ENCODE data around the gene MFRP. TPM values are rescaled to one million over a fixed set of nuclear protein-coding genes. Genes with fewer than 3 reads are reported as not detected.
"Not testable (repeated sequence)": the region's sequence is repeated elsewhere in the genome, so short reads cannot be mapped to it uniquely, and the experiment has no call there.

MFRP gene
- total RNA-seq, result not detected

GRCh38 chr11:119346605-119347004, at the start of gene MFRP:
Gene MFRP, minus strand, starts transcription at chr11:119346705. Its CDS starts 192 bp downstream, at chr11:119346513.
- no peak for DNase-seq (ENCODE audit: low spot score)

- DNase-seq (ENCODE audit: low spot score), result no peak
These were observed 44.8 kb upstream of the MFRP start for GRCh38 chr11:119391275-119391674.

GRCh38 chr11:119389611-119390254, 43.2 kb upstream of the MFRP start:
- DNase-seq (ENCODE audit: low spot score), result no peak

GRCh38 chr11:119388103-119388502, 41.6 kb upstream of the MFRP start:
- DNase-seq (ENCODE audit: low spot score), result no peak

- DNase-seq (ENCODE audit: low spot score), result no peak
These were observed 37.8 kb upstream of the MFRP start for GRCh38 chr11:119384332-119384731.

GRCh38 chr11:119382513-119382912, 36.0 kb upstream of the MFRP start:
- not testable (repeated sequence) for DNase-seq (ENCODE audit: low spot score)

GRCh38 chr11:119382101-119382500, 35.6 kb upstream of the MFRP start:
- no peak for DNase-seq (ENCODE audit: low spot score)

- DNase-seq (ENCODE audit: low spot score), result peak; percentile 97
These were observed 34.9 kb upstream of the MFRP start, which contains the start of gene USP2 for GRCh38 chr11:119381181-119381988. Gene USP2, minus strand, starts transcription at chr11:119381690. Its CDS starts 8,210 bp downstream, at chr11:119373480.

- no peak for DNase-seq (ENCODE audit: low spot score)
These were observed 34.3 kb upstream of the MFRP start for GRCh38 chr11:119380827-119381180.

GRCh38 chr11:119380160-119380826, 33.8 kb upstream of the MFRP start:
- peak; percentile 44 for DNase-seq (ENCODE audit: low spot score)

- DNase-seq (ENCODE audit: low spot score), result no peak
These were observed 32.5 kb upstream of the MFRP start for GRCh38 chr11:119378851-119379465.

- no peak for DNase-seq (ENCODE audit: low spot score)
These were observed 31.6 kb upstream of the MFRP start for GRCh38 chr11:119377961-119378667.

- peak; percentile 51 for DNase-seq (ENCODE audit: low spot score)
These were observed 30.8 kb upstream of the MFRP start for GRCh38 chr11:119377112-119377901.

- peak; percentile 74 for DNase-seq (ENCODE audit: low spot score)
These were observed 29.8 kb upstream of the MFRP start for GRCh38 chr11:119376197-119376847.

- peak; percentile 91 for DNase-seq (ENCODE audit: low spot score)
These were observed 29.1 kb upstream of the MFRP start for GRCh38 chr11:119375337-119376196.

- no peak for DNase-seq (ENCODE audit: low spot score)
These were observed 28.3 kb upstream of the MFRP start for GRCh38 chr11:119374632-119375336.

GRCh38 chr11:119373921-119374631, 27.6 kb upstream of the MFRP start:
- peak; percentile 78 for DNase-seq (ENCODE audit: low spot score)

Measured in ureter (tissue), 1 donor.